Stimulated activated CD8-positive, alpha-beta memory T cell treated with anti-CD3 and anti-CD28 coated beads, Interleukin-15, amount 100 ng/mL, for 48 hours (primary cell): ENCODE data around the gene SMTNL1.

ENCODE experiments used
- DNase-seq, 2 donors: peaks; one replicate each; pipeline ENCODE4 v3.0.0-alpha.2; 2020; ENCODE audit warnings: low read depth in 2 of 2

SMTNL1 gene, protein sequence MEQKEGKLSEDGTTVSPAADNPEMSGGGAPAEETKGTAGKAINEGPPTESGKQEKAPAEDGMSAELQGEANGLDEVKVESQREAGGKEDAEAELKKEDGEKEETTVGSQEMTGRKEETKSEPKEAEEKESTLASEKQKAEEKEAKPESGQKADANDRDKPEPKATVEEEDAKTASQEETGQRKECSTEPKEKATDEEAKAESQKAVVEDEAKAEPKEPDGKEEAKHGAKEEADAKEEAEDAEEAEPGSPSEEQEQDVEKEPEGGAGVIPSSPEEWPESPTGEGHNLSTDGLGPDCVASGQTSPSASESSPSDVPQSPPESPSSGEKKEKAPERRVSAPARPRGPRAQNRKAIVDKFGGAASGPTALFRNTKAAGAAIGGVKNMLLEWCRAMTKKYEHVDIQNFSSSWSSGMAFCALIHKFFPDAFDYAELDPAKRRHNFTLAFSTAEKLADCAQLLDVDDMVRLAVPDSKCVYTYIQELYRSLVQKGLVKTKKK

DNA sequence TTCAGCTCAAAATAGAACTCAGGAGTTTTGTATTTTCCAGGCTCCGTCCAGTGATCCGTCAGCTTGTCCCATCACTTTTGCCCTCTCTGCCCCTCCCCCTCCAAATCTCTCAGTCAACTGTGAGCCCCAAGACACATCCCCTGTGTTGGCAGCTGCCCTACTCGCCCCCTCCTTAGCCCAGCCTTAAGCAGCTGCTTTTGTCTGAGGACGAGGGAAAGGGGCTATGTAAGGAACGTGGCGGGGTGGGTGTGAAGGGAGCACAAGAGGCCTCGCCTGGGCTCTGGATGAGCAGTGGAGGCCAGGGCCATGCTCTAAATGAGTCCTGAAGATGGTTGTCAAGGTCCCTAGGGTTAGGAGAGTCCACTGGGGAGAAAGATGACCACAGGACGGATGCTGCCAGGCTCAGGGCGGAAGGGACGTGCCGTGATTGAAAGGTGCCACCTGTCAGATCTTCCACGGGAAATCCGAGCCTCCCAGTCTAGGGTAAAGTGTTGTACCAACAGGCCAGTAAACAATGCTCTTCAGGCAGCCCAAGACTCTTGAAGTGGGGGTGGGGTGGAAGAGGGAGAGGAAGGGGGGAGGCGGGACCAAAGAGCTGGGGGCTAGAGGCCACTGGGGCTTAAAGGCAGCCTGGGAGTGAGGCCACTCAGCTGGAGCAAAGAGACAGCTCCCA, at the start of gene SMTNL1:
TSS of gene SMTNL1 (plus strand) at position 649 of the 673 bp plus-strand sequence. CDS start 5,048 bp downstream, outside the sequence.
- no peak for DNase-seq

DNA sequence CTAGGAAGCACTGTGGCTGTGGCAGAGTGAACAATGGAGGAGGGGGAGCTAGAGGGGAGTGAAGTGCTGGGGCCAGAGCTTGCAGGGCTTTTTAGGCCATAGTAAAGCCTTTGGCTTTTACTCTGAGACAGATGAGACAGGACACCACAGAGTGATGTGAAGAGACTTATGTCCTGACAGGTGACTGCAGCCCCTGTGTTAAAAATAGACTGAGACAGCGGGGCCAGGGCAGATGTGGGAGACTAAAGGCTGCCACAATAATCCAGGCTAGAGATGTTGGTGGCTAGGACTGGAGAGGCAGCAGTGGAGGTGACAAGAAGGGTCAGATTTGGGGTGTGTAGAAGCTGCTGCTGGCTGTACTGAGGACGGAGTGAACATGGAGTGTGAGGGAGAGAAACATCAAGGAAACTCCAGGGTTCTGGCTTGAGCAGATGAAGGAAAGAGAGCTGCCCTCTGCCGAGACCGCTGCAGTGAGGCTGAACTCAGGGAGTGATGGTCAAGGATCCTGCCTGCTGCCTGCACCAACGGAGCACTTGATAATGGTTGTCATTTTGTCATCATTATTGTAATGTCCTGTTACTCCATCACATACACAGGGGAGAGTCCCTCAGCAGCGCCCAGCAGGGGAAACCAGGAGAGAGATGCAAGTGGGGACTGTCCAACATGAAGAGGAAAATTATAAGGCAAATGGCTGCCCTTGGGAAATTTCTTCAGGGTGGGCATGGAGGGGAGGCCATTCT, 49.3 kb upstream of the SMTNL1 start:
- no peak for DNase-seq

DNA sequence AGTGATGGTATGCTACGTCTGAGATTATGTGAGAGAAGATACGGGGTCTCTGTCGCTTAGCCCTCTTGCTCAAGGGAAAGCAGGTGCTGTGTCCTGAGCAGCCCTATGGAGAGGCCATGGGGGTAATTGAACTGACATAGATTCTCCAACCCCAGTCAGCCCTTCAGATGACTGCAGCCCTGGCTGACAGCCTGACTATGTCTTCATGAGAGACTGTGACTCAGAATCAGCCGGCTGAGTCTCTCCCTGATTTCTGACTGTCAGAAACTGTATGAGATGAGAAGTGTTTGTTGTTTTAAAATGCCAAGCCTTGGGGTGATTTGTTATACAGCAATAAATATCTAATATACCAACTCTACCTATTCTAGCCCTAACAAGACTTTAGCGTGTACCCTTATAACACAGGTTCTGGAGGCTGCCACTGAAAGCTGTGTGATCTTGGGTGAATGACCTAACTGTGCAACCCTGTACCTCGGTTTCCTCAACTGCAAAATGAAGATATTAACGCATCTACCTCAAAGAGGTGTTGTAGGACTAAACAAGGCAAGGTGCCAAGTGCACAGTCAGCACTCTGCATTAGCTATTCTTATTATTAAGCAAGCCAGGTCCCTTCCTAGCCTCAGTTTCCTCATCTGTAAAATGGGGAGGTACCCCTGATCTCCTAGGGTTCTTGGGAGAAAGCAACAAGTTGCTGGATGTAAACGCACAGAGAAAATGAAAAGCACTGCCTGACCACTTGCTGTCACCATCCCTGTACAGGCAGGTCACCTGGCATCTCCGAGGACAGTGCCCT, 46.7 kb upstream of the SMTNL1 start:
- no peak for DNase-seq

DNA sequence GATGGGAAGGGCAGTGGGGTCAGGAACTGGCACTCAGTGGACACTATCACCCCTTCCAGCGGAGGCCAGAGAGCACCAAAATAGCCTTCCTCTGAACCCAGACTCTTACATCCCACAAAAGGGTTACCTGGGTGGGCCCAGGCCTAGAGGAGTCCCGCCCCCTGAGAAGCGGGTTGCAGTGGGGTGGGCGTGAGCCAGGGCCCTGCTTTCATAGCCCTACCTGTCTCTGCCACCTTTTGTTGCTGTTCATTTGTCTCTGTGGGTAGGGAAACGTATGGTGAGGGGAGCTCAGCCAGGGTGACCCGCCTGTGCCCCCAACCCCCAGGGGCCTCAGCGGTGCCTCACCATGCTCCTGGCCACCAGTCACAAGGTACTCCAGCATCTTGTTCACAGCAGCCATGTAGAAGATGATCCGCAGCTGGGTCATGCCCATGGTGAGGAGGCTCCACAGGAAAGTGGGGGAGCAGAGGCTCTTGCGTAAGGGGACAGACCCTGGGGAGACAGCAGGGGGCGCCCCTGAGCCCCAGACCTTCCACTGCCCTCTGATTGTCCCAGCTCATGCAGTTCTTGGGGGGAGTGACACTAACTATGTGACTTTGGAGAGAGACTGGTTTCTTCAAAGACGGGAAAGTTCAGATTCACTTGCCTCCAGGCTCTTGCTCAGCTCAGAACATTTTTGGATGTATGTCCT, 45.9 kb upstream of the SMTNL1 start:
- peak; percentile 37 to 51 for DNase-seq

DNA sequence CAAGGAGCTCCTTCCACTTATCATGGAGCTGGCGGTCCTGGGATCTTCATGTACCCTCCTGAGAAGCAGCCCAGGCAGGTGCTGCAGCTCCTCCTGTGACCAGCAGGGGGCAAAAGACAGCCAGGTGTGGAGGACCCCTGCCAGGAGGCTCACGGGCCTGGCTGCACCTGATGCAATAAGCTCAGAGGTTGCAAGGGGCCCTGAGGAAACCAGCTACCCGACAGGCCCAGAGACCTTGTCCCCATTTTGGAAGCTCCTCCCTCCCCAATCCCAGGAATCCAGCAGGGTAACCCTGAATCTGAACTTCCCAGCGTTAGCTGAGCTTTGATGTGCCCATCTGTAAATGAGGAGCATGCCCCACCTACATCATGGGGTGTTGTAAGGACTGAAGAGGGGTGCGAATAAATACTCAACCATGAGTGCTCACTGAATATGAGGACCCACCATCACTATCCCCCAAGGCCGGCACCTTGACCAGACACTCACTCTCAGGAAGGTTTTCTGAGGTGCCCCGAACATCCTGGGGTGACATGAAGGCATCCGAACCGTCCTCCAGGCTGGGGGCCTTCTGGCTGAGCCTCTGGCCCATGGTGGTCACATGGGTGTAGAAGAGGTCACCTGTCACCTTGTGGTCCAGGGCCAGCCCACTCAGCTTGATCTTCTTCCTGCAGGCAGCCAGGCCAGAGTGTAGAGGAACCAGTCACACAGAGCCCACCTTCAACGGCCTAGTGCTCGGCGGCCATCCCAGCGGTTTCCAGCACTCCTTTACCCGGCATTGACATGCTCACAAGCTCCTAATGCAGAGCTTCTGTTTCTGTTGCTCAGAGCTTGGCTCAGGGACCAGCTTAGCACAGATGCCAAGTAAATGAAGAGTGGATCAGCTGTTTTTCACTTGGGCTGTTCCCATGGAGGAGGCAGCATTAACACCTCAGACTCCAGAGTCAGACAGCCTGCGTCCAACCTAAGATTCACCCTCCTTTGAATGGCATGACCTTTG, 43.6 kb upstream of the SMTNL1 start:
- DNase-seq = peak; percentile 59 to 65

DNA sequence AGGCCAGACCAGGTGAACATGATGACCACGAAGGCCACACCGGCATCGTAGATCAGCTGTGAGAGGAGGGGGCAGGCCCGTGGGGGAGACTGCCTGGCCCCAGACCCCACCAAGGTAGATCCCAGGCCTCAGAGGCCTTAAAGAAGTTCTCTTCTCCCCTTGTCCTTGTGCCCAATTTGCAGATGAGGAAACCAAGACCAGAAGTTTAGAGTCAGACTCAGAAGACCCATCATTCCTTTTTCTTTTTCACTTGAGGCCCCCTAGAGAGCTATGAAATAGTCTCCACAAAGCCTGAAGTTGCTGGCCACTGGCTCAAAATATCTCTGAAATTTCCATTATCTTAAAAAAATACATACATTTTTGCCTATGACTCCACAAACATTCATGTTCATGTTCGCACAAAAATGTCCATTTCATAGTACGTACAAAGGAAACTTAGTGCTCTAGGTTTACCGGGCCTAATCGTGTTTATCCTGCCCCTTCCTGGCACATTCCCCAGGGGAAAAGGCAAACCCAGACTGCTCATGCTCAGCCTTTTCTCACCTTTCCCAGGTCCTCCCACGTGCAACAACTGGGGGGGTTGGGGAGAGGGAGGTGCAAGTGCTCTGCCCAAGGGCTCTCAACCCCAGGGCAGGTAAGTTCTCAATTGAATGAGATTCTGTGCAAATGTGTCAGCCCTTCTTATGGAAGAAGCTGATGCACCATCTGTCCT, 41.1 kb upstream of the SMTNL1 start:
- DNase-seq = no peak

DNA sequence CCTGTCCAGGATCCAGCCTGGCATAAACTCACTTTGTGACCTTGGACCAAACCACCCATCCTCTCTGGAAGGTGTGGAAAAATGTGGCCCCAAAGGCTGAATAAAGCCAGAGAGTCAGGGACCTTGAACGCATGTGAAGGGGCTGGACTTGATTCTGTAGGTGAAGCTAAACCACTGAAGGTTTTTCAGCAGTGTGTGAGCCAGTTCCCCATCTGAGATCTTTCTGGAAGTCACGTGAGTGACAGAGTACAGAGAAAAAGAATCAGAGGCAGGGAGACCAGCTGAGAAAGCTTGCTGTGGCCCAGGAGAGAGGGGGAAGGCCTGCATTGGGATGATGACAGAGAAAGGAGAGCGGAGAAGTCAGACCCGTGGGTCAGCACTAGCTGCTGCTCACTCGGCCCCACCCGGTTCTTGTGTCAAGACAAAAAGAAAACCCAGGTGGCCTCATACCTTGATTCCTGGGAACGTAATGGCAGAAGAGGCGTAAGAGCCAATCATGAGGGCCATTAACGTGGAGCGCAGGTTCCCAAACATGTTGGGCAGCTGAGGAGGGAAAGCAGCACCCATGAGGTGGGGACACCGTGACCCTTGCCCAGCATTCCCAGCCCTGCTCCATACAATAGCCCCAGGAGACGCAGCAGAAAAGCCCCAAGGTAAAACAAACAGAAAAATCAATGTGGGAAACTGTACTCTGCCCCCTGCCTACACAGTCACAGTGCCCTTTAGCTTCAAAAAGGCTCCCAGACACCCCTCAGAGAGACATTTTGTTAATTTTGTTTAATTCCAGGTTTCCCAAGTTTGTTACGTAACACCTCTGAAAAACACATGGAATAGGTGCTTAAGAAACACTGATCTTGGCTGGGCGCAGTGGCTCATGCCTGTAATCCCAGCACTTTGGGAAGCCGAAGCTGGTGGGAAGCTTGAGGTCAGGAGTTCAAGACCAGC, 39.8 kb upstream of the SMTNL1 start:
- DNase-seq = no peak

DNA sequence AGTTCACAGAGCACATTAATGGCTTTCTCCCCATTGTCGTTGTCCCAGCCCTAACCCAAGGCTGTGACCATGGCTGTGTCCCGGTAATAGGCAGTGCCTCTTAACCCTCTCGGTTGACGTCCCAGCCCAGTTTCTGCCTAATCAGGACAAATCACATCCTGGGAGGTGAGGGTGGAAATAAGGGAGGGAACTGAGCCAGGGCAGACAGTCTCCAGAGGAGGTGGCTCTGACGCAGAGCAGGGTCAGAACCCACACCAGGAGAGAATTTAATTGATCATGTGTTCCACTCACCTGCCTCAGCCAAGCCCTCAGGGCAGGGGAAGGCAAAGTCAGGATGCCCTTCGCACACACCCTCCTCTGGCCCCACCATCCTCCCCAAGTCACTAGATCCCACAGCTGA, 38.9 kb upstream of the SMTNL1 start:
- no peak for DNase-seq

DNA sequence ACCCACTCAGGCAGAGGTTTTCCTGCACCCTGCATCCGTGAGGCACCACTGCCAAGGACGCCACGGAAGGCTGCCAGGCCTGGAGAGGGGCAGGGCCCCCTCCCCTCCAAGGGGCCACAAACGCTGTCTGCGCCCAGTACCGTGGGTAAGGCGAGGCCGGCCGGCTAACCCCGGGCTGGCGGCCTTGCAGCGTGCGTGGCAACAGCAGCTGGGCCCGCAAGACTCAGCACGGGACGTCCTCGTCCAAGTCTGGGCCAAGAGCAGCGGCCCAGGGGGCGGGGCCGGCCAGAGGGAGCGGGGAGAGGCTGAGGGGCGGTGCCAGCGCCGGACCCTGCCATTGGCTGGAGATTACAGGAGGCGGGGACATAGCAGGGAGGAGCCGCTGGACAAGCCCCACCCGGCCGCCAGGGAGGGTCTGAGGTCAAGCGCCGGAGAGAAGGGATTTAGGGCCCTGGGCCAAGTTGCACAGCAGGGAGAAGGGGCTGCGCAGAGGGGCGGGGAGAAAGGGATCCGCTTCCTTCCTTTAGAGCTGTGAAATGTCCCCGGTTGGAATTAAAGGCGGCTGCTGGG, 37.9 kb upstream of the SMTNL1 start:
- peak; percentile 41 to 50 for DNase-seq

DNA sequence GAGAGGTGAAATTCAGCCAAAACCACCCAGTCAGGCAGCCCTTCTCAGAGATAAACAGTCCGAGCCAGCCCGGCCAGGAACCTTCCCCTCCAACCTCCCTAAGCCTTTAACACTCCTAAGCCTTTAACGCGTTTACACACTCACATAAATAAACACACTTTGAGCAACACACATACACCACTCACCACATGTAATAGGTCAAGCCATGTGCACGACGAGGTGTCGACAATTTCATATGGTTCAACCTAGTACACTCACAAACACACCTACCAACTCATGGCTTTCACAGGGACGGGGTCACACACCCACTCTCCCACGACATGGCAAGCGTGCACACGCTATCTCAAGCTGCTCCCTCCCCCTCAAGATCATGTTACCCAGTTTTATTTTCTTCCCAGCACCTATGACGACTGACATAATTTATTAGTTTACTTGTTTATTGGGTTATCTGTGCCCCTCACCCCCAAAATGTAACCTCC, 37.4 kb upstream of the SMTNL1 start:
- DNase-seq = no peak

DNA sequence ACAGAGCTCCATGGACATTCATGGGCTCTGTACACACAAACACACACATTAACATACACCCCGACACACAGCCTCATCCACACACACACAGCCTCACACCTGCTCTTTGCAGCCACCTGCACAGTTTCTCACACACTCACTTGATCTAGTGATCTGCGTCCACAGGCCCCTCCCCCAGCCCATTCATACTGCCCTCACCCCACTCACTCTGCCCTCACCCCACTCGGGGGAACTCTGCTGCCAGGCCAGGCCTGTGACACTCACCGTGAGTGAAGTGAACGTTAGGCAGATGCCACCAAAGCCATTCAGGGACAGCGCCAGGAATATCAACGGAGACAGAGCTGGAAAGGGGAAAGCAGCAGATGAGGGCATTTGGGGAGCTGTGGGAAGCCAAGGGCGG, 36.9 kb upstream of the SMTNL1 start:
- DNase-seq = no peak

DNA sequence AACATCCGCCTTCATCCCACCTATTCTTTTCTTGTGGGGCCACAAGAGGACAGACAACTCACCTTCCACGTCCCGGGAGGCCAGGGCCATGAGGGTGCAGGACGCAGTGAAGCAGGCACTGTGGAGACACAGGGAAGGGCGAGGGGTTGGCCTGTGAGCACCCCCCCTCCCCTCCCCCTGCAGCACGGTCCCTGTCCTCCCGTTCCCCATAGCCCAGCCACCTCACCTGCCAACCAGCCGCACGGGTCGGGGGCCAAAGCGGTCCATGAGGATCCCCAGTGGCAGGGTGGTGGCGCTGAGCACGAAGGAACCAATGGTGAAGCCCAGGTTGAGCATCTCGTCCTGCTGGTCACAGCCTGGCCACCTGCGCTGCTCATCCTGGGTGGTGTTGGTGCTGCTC, 36.5 kb upstream of the SMTNL1 start:
- no peak for DNase-seq

DNA sequence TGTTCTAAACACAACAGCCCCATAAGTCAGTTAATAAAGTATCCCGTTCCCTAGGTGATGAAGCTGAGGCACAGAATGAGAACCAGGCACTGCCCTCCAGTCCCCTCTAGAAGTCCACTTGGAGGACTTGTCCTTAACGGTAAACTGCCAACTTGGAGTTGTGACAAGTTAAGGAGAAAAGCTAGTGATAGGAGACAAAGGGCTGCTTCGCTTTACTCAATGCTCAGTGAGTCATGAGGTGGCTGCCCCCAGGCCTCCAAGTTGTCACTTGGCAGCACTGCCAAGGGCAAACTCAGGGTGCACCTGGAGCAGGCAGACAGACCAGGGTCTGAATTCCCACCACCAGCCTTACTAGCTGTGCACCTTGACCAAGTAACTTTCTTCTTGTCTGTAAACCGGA, 35.4 kb upstream of the SMTNL1 start:
- DNase-seq = no peak

DNA sequence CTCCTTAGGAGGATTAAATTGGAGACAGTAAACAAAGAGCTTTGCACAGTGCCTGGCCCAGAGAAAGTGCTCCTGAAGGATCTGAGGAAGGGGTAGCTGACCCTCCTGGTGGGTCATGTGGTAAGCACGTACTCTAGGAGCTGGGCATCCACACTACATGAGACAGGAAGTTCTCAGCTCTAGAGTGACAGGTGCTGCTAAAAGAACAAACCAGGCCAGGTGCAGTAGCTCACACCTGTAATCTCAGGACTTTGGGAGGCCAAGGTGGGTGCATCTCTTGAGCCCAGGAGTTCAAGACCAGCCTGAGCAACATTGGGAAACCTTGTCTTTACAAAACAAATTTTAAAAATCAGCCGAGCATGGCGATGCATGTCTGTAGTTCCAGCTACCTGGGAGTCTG, 35.0 kb upstream of the SMTNL1 start:
- DNase-seq = no peak

DNA sequence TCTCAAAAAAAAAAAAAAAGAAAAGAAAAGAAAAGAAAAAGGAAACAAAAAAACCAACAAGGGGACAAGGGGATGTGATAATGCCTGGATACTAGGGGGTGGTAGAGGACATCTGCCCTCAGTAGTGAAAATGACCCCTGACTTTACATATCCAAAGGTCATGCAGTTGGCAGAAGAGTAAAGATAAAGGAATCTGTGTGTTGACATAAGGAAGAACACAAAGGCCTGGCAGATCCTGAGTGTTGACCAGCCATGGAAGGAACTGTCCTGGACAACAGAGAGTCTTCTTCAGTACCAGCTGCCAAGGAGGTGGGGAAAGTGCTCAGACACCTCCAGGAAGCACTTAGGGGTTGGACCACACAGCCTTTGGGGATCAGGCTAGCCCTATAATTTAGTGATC, 34.5 kb upstream of the SMTNL1 start:
- DNase-seq = no peak

DNA sequence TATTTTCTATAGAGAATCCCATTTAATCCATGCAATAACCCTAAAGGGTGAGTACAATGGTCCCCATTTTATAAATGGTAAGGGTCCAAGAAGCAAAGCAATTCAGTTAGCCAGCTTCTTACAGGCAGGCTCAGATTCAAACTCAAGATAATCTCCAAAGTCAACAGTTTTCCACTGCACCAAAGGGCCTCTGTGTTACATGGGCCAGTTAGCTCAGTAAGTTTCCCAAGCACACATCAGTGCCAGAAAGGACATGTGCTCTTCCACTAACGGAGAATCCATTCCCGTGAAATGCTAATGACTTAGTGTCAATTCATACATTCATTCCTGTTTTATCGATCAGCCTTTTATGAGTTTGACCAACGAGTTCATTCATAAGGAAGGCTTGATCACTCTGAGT, 32.9 kb upstream of the SMTNL1 start:
- DNase-seq = no peak

DNA sequence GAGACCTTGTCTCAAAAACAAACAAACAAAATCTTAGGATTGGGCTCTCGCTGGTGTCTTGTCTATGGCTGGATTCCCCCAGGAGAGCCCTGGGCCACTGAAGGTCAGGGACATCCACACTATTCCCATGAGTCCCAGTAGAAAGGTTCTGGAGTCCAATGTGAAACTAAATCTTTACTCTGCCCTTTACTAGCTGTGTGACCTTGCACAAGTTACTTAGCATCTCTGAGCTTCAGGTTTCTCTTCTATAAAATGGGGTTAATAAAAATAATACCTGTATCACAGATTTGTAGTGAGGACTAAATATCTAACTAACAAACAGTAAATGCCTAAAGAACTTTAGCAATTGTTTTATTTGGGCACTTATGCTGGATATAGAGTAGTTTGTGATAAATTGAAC, 30.9 kb upstream of the SMTNL1 start:
- no peak for DNase-seq
